SK-N-SH treated with all-trans-retinoic acid at 6 μM for 48 hours (cell line): Measurements from ENCODE around the gene C1orf232.

Source experiments
- ATAC-seq: fragments of 200-7000 bp; cut with Tn5 transposase; 3 replicates; pipeline ENCODE4 v1.9.1; 2020; ENCODE audit warnings: mild to moderate bottlenecking, moderate library complexity
- ARNTL ChIP-seq: fragments of 450-650 bp; formaldehyde crosslinking; IDR thresholded peaks from 2 replicates; pipeline ENCODE4 v1.5.0; 2020; ENCODE audit warnings: low read depth, mild to moderate bottlenecking, moderate library complexity, borderline replicate concordance
- BACH2 ChIP-seq: fragments of 250-450 bp; sonication (Bioruptor Pico); IDR thresholded peaks from 2 replicates; pipeline ENCODE4 v1.9.0; 2021; ENCODE audit warnings: mild to moderate bottlenecking, borderline replicate concordance
- CREB5 ChIP-seq: fragments of 250-450 bp; sonication (Bioruptor Pico); IDR thresholded peaks from 2 replicates; pipeline ENCODE4 v1.5.1; 2020; ENCODE audit warnings: low read depth, mild to moderate bottlenecking, moderate library complexity
- CSDC2 ChIP-seq: fragments of 250-450 bp; sonication (Bioruptor Pico); IDR thresholded peaks from 2 replicates; pipeline ENCODE4 v1.5.0; 2020; ENCODE audit warnings: mild to moderate bottlenecking, moderate library complexity
- CSRNP3 ChIP-seq: fragments of 250-450 bp; sonication (Bioruptor Pico); IDR thresholded peaks from 2 replicates; pipeline ENCODE4 v1.5.1; 2021; ENCODE audit warnings: mild to moderate bottlenecking, moderate library complexity
- ESRRG ChIP-seq: fragments of 250-450 bp; sonication (Bioruptor Pico); IDR thresholded peaks from 2 replicates; pipeline ENCODE4 v1.6.1; 2021; ENCODE audit warnings: mild to moderate bottlenecking
- ISL1 ChIP-seq: fragments of 250-450 bp; sonication (Bioruptor Pico); IDR thresholded peaks from 2 replicates; pipeline ENCODE4 v2.1.2; 2022; ENCODE audit warnings: mild to moderate bottlenecking, moderate library complexity
- OSR1 ChIP-seq: fragments of 250-450 bp; sonication (Bioruptor Pico); IDR thresholded peaks from 2 replicates; pipeline ENCODE4 v1.8.0; 2022; ENCODE audit warnings: moderate library complexity, mild to moderate bottlenecking, inconsistent platforms
- PATZ1 ChIP-seq: fragments of 250-450 bp; sonication (Bioruptor Pico); IDR thresholded peaks from 2 replicates; pipeline ENCODE4 v1.8.0; 2020; ENCODE audit warnings: mild to moderate bottlenecking, moderate library complexity, borderline replicate concordance
- PPARA ChIP-seq: fragments of 250-450 bp; sonication (Bioruptor Pico); IDR thresholded peaks from 2 replicates; pipeline ENCODE4 v1.5.0; 2020; ENCODE audit warnings: mild to moderate bottlenecking, borderline replicate concordance
- RARB ChIP-seq: fragments of 250-450 bp; sonication (Bioruptor Pico); IDR thresholded peaks from 2 replicates; pipeline ENCODE4 v1.8.0; 2021; ENCODE audit warnings: mild to moderate bottlenecking, moderate library complexity
- SNAI2 ChIP-seq: fragments of 250-450 bp; sonication (Bioruptor Pico); IDR thresholded peaks from 2 replicates; pipeline ENCODE4 v1.5.0; 2020; ENCODE audit warnings: mild to moderate bottlenecking, moderate library complexity
- TCF4 ChIP-seq: fragments of 250-450 bp; sonication (Bioruptor Pico); IDR thresholded peaks from 2 replicates; pipeline ENCODE4 v1.8.0; 2021; ENCODE audit warnings: mild to moderate bottlenecking, moderate library complexity, borderline replicate concordance
- TOX ChIP-seq: fragments of 250-450 bp; sonication (Bioruptor Pico); IDR thresholded peaks from 2 replicates; pipeline ENCODE4 v1.8.0; 2021; ENCODE audit warnings: mild to moderate bottlenecking, moderate library complexity, borderline replicate concordance
- TSHZ2 ChIP-seq: fragments of 250-450 bp; sonication (Bioruptor Pico); IDR thresholded peaks from 2 replicates; pipeline ENCODE4 v1.5.0; 2020; ENCODE audit warnings: mild to moderate bottlenecking, moderate library complexity
- ZC3H10 ChIP-seq: fragments of 250-450 bp; sonication (Bioruptor Pico); IDR thresholded peaks from 2 replicates; pipeline ENCODE4 v1.5.1; 2021; ENCODE audit warnings: mild to moderate bottlenecking, moderate library complexity
- ZFP3 ChIP-seq: fragments of 250-450 bp; sonication (Bioruptor Pico); IDR thresholded peaks from 2 replicates; pipeline ENCODE4 v1.5.0; 2020; ENCODE audit warnings: mild to moderate bottlenecking, moderate library complexity
- ZFP30 ChIP-seq: fragments of 450-650 bp; formaldehyde crosslinking; IDR thresholded peaks from 2 replicates; pipeline ENCODE4 v1.5.0; 2022; ENCODE audit warnings: mild to moderate bottlenecking, moderate library complexity
- ZNF565 ChIP-seq: fragments of 450-650 bp; formaldehyde crosslinking; conservative IDR thresholded peaks from 2 replicates; pipeline ENCODE4 v1.5.0; 2020; ENCODE audit warnings: low read depth, mild to moderate bottlenecking, moderate library complexity
- ZNF70 ChIP-seq: fragments of 450-650 bp; formaldehyde crosslinking; IDR thresholded peaks from 2 replicates; pipeline ENCODE4 v1.5.0; 2020; ENCODE audit warnings: mild to moderate bottlenecking, moderate library complexity

C1orf232 gene

GRCh38 chr1:26169669-26170471 lies 1.1 kb upstream of the C1orf232 start, which contains the start of gene ZNF593:
Gene ZNF593 (plus strand): TSS chr1:26169908. CDS start chr1:26169984, 76 bp downstream.
- TF ChIP-seq BACH2 (0 out of 2 replicates have a peak, but pooled peaks have one; percentile 31), TCF4 (CRISPR knock-in tag) (no peak), CREB5 (CRISPR knock-in tag) (no peak), ZFP3 (CRISPR knock-in tag) (peak; percentile 76; the same call in 1 of the 2 replicates), TSHZ2 (0 out of 2 replicates have a peak, but pooled peaks have one; percentile 55), CSDC2 (no peak), ZNF70 (0 out of 2 replicates have a peak, but pooled peaks have one; percentile 19), ZNF565 (CRISPR knock-in tag) (peak; percentile 93; the same call in 1 of the 2 replicates), PPARA (peak; percentile 92; the same call in 1 of the 2 replicates), ZFP30 (CRISPR knock-in tag) (peak; percentile 54), ESRRG (CRISPR knock-in tag) (no peak), SNAI2 (CRISPR knock-in tag) (peak; percentile 58; the same call in 1 of the 2 replicates)
- TF ChIP-seq, all 23 proteins: peak for 8
- ATAC-seq: peak; percentile 95

- ATAC-seq: no peak
- TF ChIP-seq CREB5 (CRISPR knock-in tag) (no peak), TOX (CRISPR knock-in tag) (no peak), PATZ1 (CRISPR knock-in tag) (no peak), OSR1 (no peak), CSDC2 (no peak)
These were observed 413 bp upstream of the C1orf232 start for GRCh38 chr1:26169198-26169554.

- no peak for ATAC-seq
- TF ChIP-seq TCF4 (CRISPR knock-in tag) (no peak), CSDC2 (no peak), TSHZ2 (no peak), CREB5 (CRISPR knock-in tag) (no peak), RARB (CRISPR knock-in tag) (no peak), ZC3H10 (CRISPR knock-in tag) (no peak), ZNF70 (no peak), ARNTL (CRISPR knock-in tag) (no peak), PATZ1 (CRISPR knock-in tag) (no peak), BACH2 (no peak), SNAI2 (CRISPR knock-in tag) (no peak), ISL1 (CRISPR knock-in tag) (no peak), CSRNP3 (CRISPR knock-in tag) (no peak)
These were observed 2.0 kb downstream of the C1orf232 start for GRCh38 chr1:26166719-26167281.
